ENCODE results near the gene UBL7. TPM values are rescaled to one million over a fixed set of nuclear protein-coding genes. Genes with fewer than 3 reads are reported as not detected.
A peak's percentile ranks its signal among the peaks of the same experiment; 100 is the strongest.

The UBL7 gene
- total RNA-seq, 1 experiment from 2014 or later = 38.5 TPM

GRCh38 chr15:74431116-74431515, 29.8 kb downstream of the UBL7 start:
- intact Hi-C loops (cut with micrococcal nuclease; ENCODE audit: unreplicated experiment) = no loop called here
- no peak for TF ChIP-seq CTCF (IDR thresholded peaks at IDR 0.05; ENCODE audit: unreplicated experiment)
- CTCF ChIA-PET = interaction anchor here (0.6 to 2.1 kb wide), 6 partner anchors 10 to 1395 kb away, joined by 3 to 13 read pairs (median 5); no protein-coding TSS in a partner anchor
- no peaks in the 10 kb centered on the region for H3K9me3 Mint-ChIP-seq (ENCODE audit: low read depth, unreplicated experiment)
- no peak for DNase-seq
- H3K27ac Mint-ChIP-seq (ENCODE audit: unreplicated experiment) = peak overlapping the region; percentile 69
- H3K4me3 Mint-ChIP-seq (ENCODE audit: low read depth, unreplicated experiment) = peak overlapping the region; percentile 80
- H3K36me3 Mint-ChIP-seq (ENCODE audit: insufficient read depth, unreplicated experiment) = peaks cover 65% of the 10 kb centered on the region
- H3K27me3 Mint-ChIP-seq (ENCODE audit: unreplicated experiment) = no peaks in the 10 kb centered on the region
- no TSS peak for BruUV-seq (replicated peaks)
- peaks cover 67% of the 10 kb centered on the region for H3K4me1 Mint-ChIP-seq (ENCODE audit: low read depth, unreplicated experiment)

GRCh38 chr15:74430510-74430951, 30.4 kb downstream of the UBL7 start:
- DNase-seq = no peak
- H3K4me3 Mint-ChIP-seq (ENCODE audit: low read depth, unreplicated experiment) = peak overlapping the region; percentile 80
- H3K36me3 Mint-ChIP-seq (ENCODE audit: insufficient read depth, unreplicated experiment) = peaks cover 65% of the 10 kb centered on the region
- H3K4me1 Mint-ChIP-seq (ENCODE audit: low read depth, unreplicated experiment) = peaks cover 73% of the 10 kb centered on the region
- CTCF ChIA-PET = interaction anchor here (1.0 to 2.1 kb wide), 3 partner anchors 10 to 33 kb away, joined by 4 to 13 read pairs (median 5); no protein-coding TSS in a partner anchor
- no peaks in the 10 kb centered on the region for H3K27me3 Mint-ChIP-seq (ENCODE audit: unreplicated experiment)
- no peak overlapping the region for H3K27ac Mint-ChIP-seq (ENCODE audit: unreplicated experiment)
- H3K9me3 Mint-ChIP-seq (ENCODE audit: low read depth, unreplicated experiment) = no peaks in the 10 kb centered on the region
- intact Hi-C loops (cut with micrococcal nuclease; ENCODE audit: unreplicated experiment) = no loop called here
- no TSS peak for BruUV-seq (replicated peaks)
- TF ChIP-seq CTCF (IDR thresholded peaks at IDR 0.05; ENCODE audit: unreplicated experiment) = no peak

GRCh38 chr15:74429781-74430400, 31.1 kb downstream of the UBL7 start:
- BruUV-seq (replicated peaks) = no TSS peak
- Mint-ChIP-seq H3K27me3 (ENCODE audit: unreplicated experiment) (no peaks in the 10 kb centered on the region), H3K4me3 (ENCODE audit: low read depth, unreplicated experiment) (peak overlapping the region; percentile 80), H3K9me3 (ENCODE audit: low read depth, unreplicated experiment) (no peaks in the 10 kb centered on the region), H3K36me3 (ENCODE audit: insufficient read depth, unreplicated experiment) (peaks cover 65% of the 10 kb centered on the region), H3K27ac (ENCODE audit: unreplicated experiment) (peak overlapping the region; percentile 35), H3K4me1 (ENCODE audit: low read depth, unreplicated experiment) (peaks cover 77% of the 10 kb centered on the region)
- DNase-seq = no peak
- no peak for TF ChIP-seq CTCF (IDR thresholded peaks at IDR 0.05; ENCODE audit: unreplicated experiment)
- CTCF ChIA-PET = interaction anchor here (1.6 kb wide), 1 partner anchor 10 kb away, joined by 4 read pairs; no protein-coding TSS in a partner anchor
- intact Hi-C loops (cut with micrococcal nuclease; ENCODE audit: unreplicated experiment) = no loop called here

- CTCF ChIA-PET = interaction anchor here (0.6 to 1.6 kb wide), 2 partner anchors 9 to 731 kb away, joined by 3 to 4 read pairs; no protein-coding TSS in a partner anchor
- Mint-ChIP-seq H3K27ac (ENCODE audit: unreplicated experiment) (peak overlapping the region; percentile 35), H3K36me3 (ENCODE audit: insufficient read depth, unreplicated experiment) (peaks cover 64% of the 10 kb centered on the region), H3K4me1 (ENCODE audit: low read depth, unreplicated experiment) (peaks cover 78% of the 10 kb centered on the region), H3K27me3 (ENCODE audit: unreplicated experiment) (no peaks in the 10 kb centered on the region), H3K4me3 (ENCODE audit: low read depth, unreplicated experiment) (peak overlapping the region; percentile 80), H3K9me3 (ENCODE audit: low read depth, unreplicated experiment) (no peaks in the 10 kb centered on the region)
- BruUV-seq (replicated peaks) = no TSS peak
- DNase-seq = no peak
- intact Hi-C loops (cut with micrococcal nuclease; ENCODE audit: unreplicated experiment) = no loop called here
- TF ChIP-seq CTCF (IDR thresholded peaks at IDR 0.05; ENCODE audit: unreplicated experiment) = no peak
These were observed 31.8 kb downstream of the UBL7 start for GRCh38 chr15:74428970-74429780.

All from Calu3 (cell line).